ENCODE data around the gene LIX1. TPM values are rescaled to one million over a fixed set of nuclear protein-coding genes. Genes with fewer than 3 reads are reported as not detected.
A peak's percentile ranks its signal among the peaks of the same experiment; 100 is the strongest.

The LIX1 gene
- total and polyA plus RNA-seq, 2 of the 8 experiments (the other 6 are each of a cell fraction or from before 2014, with no cell fraction given) = 0.26 to 0.45 TPM

DNA sequence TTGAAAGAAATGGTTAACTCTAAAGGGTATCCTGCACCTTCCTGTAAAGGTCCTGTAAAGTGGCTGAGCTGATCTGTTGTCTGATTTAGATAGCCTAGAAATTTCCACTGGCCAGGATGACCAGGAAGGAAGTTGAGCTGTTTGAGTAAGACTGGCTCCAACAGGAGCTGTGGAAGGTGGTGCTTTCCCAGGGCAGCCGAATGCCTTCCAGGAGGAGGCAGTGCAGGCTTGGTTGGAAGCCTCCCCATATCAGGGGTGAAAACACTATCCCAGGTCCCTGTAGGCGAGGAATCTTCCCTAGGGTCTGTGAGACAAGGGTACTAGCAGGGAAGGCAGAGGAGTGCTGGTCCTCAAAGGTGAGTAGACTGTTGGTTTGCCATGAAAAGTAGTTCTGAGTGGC is 98.4 kb downstream of the LIX1 start:
- H4K8ac ChIP-seq (ENCODE audit: extremely low read depth, insufficient read depth, low read length) = no peak overlapping the region
- no peak overlapping the region for H2AK5ac ChIP-seq (ENCODE audit: low read depth, low read length)
- ChIA-PET POLR2A (ENCODE audit: partially characterized antibody) (interaction anchor here (1.6 kb wide), 1 partner anchor 11 kb away, joined by 4 read pairs; no protein-coding TSS in a partner anchor), CTCF (ENCODE audit: partially characterized antibody) (interaction anchor here (0.7 to 9.6 kb wide), 41 partner anchors 8 to 428 kb away, joined by 3 to 160 read pairs (median 4); partner anchors contain the start of gene LIX1)
- no peaks in the 10 kb centered on the region for H4K20me1 ChIP-seq (replicated peaks in 1 of 2; ENCODE audit: control insufficient read depth in 1 of 2, insufficient read depth in 2 of 2, low read length in 2 of 2)
- no peak overlapping the region for H2BK120ac ChIP-seq (replicated peaks; ENCODE audit: low read depth, low read length)
- H3K4me1 ChIP-seq (replicated peaks in 1 of 4; ENCODE audit: control insufficient read depth in 3 of 4, insufficient read depth in 4 of 4, low read length in 3 of 4) = peaks cover 0 to 3% (median under 1%) of the 10 kb centered on the region in 4 experiments; a peak in 3 of 7 replicates
- no peak overlapping the region for H2BK5ac ChIP-seq (ENCODE audit: low read depth, low read length)
- H3K14ac ChIP-seq (ENCODE audit: insufficient read length) = no peak overlapping the region
- WGBS, 2 experiments (ENCODE audit: extremely low coverage in 1 of 2, insufficient coverage in 1 of 2, insufficient read length in 1 of 2, insufficient replicate concordance in 2 of 2, low coverage in 1 of 2, low lambda C conversion rate in 2 of 2, missing lambda C conversion rate in 1 of 2) = 42% methylated on average over 2 of the region's 2 CpGs; no CpG with 5 or more reads in 1 of the 2 experiments
- H3K27me3 ChIP-seq (replicated peaks in 1 of 4; ENCODE audit: control insufficient read depth in 3 of 4, extremely low read depth in 1 of 4, insufficient read depth in 3 of 4, low read length in 3 of 4) = no peaks in the 10 kb centered on the region
- no peak overlapping the region for H2BK15ac ChIP-seq (ENCODE audit: low read length)
- H2BK20ac ChIP-seq (ENCODE audit: low read length) = no peak overlapping the region
- H3K27ac ChIP-seq (ENCODE audit: low read depth, low read length) = no peak overlapping the region
- peaks cover 4% of the 10 kb centered on the region; the same call in 1 of the 2 replicates for H3K23me2 ChIP-seq (ENCODE audit: low read depth, low read length)
- H3K9me3 ChIP-seq (ENCODE audit: insufficient read depth in 2 of 2, low read depth in 1 of 2, low read length in 1 of 2) = no peaks in the 10 kb centered on the region
- no peak overlapping the region for H3K18ac ChIP-seq (ENCODE audit: extremely low read depth, low read length)
- H3K9ac ChIP-seq (replicated peaks in 1 of 4; ENCODE audit: extremely low read depth in 1 of 4, low read depth in 3 of 4, low read length in 3 of 4) = no peak overlapping the region
- no peak overlapping the region for H4K5ac ChIP-seq (ENCODE audit: insufficient read length, low read depth, low read length)
- H2AFZ ChIP-seq (ENCODE audit: low read length) = peak overlapping the region; percentile 68
- no peak overlapping the region; the same call in 1 of the 2 replicates for H2BK12ac ChIP-seq (ENCODE audit: low read depth, low read length)
- H3K4me2 ChIP-seq (ENCODE audit: insufficient read depth in 1 of 2, low read depth in 2 of 2, low read length in 2 of 2) = no peak overlapping the region
- no peak overlapping the region for H3K4me3 ChIP-seq (ENCODE audit: extremely low read depth in 1 of 4, insufficient read depth in 2 of 4, low read depth in 3 of 4, low read length in 4 of 4)
- DNase-seq (ENCODE audit: low read depth in 1 of 2, low spot score in 2 of 2) = peak; percentile 50 to 75
- no peaks in the 10 kb centered on the region for H3K79me1 ChIP-seq (ENCODE audit: low read depth, low read length)
- H3K4ac ChIP-seq (replicated peaks; ENCODE audit: insufficient read length, low read depth, low read length) = no peak overlapping the region
- no peak overlapping the region for H3K23ac ChIP-seq (ENCODE audit: insufficient read length)
- no peak overlapping the region for H3K56ac ChIP-seq (replicated peaks; ENCODE audit: insufficient read length, low read depth, low read length)
- H4K91ac ChIP-seq (replicated peaks; ENCODE audit: insufficient read length, low read length) = no peak overlapping the region
- FAIRE-seq = peak; percentile 96
- H3K36me3 ChIP-seq (ENCODE audit: control insufficient read depth in 2 of 4, insufficient read depth in 4 of 4, low read length in 3 of 4) = no peaks in the 10 kb centered on the region
- no peaks in the 10 kb centered on the region for H3K79me2 ChIP-seq (ENCODE audit: control insufficient read depth in 1 of 2, insufficient read depth in 2 of 2, low read length in 2 of 2)
- TF ChIP-seq EGR1 (IDR thresholded peaks at IDR 0.05; ENCODE audit: borderline replicate concordance, low read depth, low read length) (no peak), ZNF274 (IDR thresholded peaks at IDR 0.05; ENCODE audit: borderline replicate concordance, extremely low read depth, low read length) (no peak), RAD21 (IDR thresholded peaks at IDR 0.05 in 1 of 2, conservative IDR thresholded peaks at IDR 0.05 in 1 of 2; ENCODE audit: low read depth in 2 of 2, low read length in 2 of 2) (peak; percentile 95 to 97), YY1 (IDR thresholded peaks at IDR 0.05; ENCODE audit: low read depth, low read length) (0 out of 2 replicates have a peak, but pooled peaks have one; percentile 52), CTCF (IDR thresholded peaks at IDR 0.05; ENCODE audit: control extremely low read depth in 1 of 3, insufficient read depth in 1 of 3, low read depth in 1 of 3, low read length in 3 of 3) (peak; percentile 88 to 99 (median 88)), SAP30 (IDR thresholded peaks at IDR 0.05; ENCODE audit: insufficient read depth, insufficient replicate concordance, low read length) (no peak), CBX5 (IDR thresholded peaks at IDR 0.05; ENCODE audit: low read depth, low read length) (no peak), TEAD4 (IDR thresholded peaks at IDR 0.05; ENCODE audit: low read depth, low read length) (peak; percentile 99), ASH2L (IDR thresholded peaks at IDR 0.05; ENCODE audit: low read length) (peak; percentile 21), POLR2AphosphoS5 (IDR thresholded peaks at IDR 0.05; ENCODE audit: low read depth, low read length) (no peak)
- TF ChIP-seq, protein P1, sequence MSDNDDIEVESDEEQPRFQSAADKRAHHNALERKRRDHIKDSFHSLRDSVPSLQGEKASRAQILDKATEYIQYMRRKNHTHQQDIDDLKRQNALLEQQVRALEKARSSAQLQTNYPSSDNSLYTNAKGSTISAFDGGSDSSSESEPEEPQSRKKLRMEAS (IDR thresholded peaks at IDR 0.05) = no peak
